GM19351 (cell line): ENCODE measurements around the gene SIK2.
A peak's percentile ranks its signal among the peaks of the same experiment; 100 is the strongest.
"Not testable (repeated sequence)": the region's sequence is repeated elsewhere in the genome, so short reads cannot be mapped to it uniquely, and the experiment has no call there.

Source experiments
- ATAC-seq: cut with Tn5 transposase; IDR thresholded peaks from one replicate; pipeline ENCODE4 v1.9.1; 2021; ENCODE audit warnings: mild to moderate bottlenecking, moderate library complexity; ENCODE audit not compliant: unreplicated experiment

Gene SIK2

DNA sequence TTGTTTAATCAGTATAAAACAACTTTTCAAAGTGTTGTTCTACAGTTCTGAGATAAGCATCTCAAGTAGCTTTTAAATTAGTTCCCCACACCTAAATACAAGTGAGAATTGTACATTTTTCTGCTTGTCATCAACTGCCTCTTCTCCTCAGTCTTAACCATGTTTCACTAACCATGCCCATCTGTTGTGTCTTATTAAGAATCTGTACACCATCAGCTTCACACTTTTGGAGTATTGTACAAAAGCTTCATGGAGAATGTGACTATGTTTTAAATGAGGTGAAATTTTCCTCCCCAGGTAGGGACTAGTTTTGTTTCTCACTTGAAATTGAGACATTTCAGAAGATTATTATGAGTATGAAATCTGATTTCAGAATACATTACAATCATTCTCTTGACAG, 52.4 kb downstream of the SIK2 start:
- ATAC-seq, result no peak

GRCh38 chr11:111655924-111656323, 53.7 kb downstream of the SIK2 start:
- ATAC-seq, result no peak

GRCh38 chr11:111657905-111658304, 55.7 kb downstream of the SIK2 start:
- not testable (repeated sequence) for ATAC-seq

- ATAC-seq, result not testable (repeated sequence)
These were observed 56.2 kb downstream of the SIK2 start for GRCh38 chr11:111658493-111658892.

DNA sequence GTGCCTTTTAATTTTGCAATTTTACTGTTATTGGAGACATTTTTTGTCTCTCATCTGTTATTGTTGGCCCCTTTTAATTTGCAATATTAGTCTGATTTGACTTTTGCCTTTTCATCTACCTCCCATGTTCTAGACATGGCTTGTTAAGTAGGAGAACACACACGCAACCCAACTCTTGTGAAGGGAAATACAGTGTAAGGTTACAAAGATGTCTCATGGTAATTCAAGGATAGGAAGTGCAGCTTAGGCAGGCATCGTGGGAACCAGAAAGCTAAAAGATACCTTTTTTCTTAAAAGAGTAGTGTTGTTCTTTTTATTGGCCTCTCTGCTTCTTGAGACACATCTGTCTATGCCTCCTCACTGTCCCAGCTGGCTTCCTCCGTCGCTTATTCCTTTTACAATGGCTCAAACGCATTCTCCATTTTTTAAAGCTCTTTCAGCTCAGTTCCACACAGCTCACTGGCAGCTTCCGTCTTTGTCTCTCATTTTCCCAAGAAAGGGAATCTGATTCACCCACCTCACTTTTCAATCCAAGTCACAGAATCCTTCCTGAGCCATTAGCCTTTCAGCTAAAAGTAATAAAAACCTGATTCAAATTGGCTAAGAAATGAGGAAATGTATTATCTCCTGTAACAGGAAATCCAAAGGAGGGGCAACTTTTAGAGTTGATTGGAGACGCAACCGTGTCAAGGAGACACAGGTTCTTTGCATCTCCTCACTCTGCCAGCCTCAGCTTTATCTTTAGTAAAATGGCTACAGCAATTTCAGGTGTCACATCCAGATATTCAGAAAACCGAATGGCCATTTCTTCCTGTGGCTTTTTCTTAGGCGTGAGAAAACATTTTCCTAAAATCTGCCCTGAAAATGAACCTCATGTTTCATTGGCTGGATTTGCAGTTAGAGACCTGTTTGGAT, 57.2 kb downstream of the SIK2 start:
- ATAC-seq, result no peak

DNA sequence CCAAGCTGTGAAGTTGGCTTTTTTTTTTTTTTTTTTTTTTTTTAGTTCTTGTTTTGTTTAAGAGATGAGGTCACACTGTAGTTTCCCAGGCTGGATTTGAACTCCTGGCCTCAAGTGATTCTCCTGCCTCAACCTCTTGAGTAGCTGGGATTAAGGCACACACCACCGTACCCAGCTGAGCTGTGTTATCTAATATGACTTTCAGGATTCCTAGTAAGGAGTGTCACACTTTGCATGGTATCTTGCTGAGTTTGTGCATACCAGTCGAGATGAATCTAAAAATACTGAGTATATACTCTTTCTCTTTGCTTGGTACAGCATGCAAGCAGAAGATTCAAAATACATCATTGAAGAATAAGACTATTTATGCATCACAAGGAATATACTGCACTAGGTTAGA, 58.6 kb downstream of the SIK2 start:
- ATAC-seq, result no peak

- no peak for ATAC-seq
These were observed 61.6 kb downstream of the SIK2 start for GRCh38 chr11:111663820-111664219.

- ATAC-seq, result no peak
These were observed 63.5 kb downstream of the SIK2 start for GRCh38 chr11:111665777-111666176.

DNA sequence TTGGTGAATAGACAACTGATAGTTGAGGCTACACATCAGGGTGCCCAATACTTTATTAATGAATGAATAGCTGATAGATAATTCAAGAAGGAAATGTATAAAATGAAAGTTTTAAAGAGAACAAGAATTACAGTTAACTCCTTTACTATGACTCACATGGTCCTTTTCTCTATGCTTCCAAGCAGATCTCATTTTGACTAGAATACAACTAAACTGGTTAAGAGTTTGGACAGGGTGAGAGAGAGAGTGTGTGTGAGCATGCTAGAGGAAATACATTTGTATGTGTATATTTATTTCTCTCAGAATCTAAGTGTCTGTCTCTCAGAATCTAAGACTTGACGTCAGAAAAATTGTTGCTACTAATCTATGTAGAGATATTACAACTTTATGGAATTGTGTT, 66.7 kb downstream of the SIK2 start:
- no peak for ATAC-seq

DNA sequence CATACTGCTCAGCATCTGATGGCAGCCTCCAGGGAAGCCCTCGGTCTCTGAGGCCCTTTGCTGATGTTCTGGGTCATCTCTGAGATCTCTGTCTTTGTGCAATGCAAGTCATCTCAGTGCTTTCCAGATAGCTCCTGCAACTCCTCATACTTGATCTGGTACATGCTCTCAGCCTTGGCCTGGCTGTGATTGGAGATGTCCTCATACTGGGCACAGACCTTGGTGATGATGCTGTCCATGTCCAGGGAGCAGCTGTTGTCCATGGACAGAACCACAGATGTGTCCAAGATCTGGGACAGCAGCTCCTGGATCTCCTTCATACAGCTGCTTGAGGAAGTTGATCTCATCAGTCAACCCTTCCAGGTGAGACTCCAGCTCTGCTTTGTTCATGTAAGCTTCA, 69.1 kb downstream of the SIK2 start:
- no peak for ATAC-seq

GRCh38 chr11:111672949-111673348, 70.7 kb downstream of the SIK2 start:
- ATAC-seq, result no peak

DNA sequence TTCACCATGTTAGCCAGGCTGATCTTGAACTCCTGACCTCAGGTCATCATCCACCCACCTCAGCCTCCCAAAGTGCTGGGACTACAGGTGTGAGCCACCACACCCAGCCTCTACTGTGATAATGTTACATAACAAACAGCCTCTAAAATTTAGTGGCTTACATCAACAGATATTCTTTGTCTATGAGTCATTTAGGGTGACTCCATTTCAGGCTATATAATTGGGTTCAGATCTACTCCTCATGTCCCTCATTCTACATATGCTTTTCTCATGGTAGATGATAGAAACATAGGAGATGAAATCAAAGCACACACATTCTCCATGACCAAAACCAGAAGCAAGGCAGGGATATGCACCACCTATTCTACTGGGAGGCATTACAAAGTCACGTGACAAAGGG, 72.7 kb downstream of the SIK2 start:
- ATAC-seq, result no peak

DNA sequence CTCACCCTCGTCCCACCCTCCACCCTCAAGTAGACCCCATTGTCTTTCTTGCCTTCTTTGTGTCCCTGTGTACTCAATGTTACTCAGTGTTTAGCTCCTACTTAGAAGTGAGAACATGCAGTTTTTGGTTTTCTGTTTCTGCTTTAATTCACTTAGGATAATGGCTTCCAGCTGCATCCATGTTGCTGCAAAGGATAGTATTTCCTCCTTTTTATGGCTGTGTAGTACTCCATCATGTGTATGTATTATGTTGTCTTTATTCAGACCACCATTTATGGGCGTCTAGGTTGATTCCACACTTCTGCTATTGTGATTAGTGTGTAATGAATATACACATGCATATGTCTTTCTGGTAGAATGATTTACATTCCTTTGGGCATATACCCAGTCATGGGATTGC, 73.6 kb downstream of the SIK2 start:
- no peak for ATAC-seq

- no peak for ATAC-seq
These were observed 74.8 kb downstream of the SIK2 start for GRCh38 chr11:111676878-111677585.

DNA sequence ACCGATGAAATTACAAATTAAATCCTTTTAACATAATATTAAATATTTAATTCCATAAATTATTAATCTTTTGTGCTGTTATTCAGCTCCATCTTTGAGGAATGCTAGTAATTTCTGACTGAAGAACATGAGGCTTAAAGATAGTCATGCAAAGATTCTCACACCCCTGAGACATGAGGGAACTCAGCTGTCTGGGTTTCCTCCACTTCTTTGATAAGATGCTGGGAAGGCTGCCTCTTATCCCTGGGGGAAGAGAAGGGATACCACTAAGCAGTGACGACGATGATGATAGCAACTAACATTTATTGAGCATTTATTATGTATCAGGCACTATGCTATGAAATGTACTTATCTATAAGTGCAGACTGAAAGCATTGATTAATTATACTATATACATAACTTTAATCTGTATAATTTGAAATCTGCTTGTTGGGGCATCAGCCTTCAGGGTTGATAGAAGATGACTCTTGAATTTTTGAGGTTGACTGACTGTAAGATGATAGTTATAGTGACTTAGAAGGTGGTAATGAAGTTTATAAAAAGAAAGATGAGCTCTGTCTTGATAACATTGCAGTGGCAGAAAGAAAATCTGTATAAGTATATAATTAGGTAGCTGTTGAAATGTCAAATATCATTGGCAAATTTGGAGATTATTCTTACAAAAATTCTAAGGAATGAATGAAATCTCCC, 78.4 kb downstream of the SIK2 start:
- ATAC-seq, result no peak

DNA sequence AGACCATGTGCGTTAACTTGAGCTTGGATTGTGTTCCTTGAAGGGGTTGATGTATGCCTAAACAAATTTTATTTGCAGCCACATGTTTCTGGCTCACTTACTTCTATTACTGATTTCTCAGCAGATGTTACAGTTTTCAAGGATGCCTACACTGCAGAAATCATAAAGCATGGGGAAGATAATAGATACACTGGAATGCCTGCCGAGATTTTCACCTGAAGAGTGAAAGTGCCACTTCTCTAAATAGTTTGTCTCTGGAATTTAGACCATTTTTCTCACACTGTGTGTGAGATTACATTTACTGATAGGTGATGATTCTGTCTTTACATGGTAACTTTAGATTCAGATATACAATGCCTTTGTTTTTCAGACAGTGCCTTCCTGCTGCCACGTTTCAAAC, 81.6 kb downstream of the SIK2 start:
- ATAC-seq, result no peak

GRCh38 chr11:111684251-111684650, 82.0 kb downstream of the SIK2 start:
- ATAC-seq, result no peak

- ATAC-seq, result no peak
These were observed 85.8 kb downstream of the SIK2 start for GRCh38 chr11:111688013-111688412.

- no peak for ATAC-seq
These were observed 88.9 kb downstream of the SIK2 start for GRCh38 chr11:111691176-111691575.

GRCh38 chr11:111691741-111692140, 89.5 kb downstream of the SIK2 start:
- no peak for ATAC-seq

GRCh38 chr11:111693224-111693937, 91.1 kb downstream of the SIK2 start:
- peak; percentile 45 for ATAC-seq
